Kidney epithelial cell (primary cell): ENCODE results near the gene UPF3A. TPM values are rescaled to one million over a fixed set of nuclear protein-coding genes. Genes with fewer than 3 reads are reported as not detected.

ENCODE experiments used
- DNase-seq: peaks from one replicate; pipeline ENCODE4 v3.0.0-alpha.2; 2010; ENCODE audit warnings: low read depth
- H3K27me3 ChIP-seq: 2 replicates; pipeline ENCODE4 v1.6.0; 2011; ENCODE audit warnings: low read length; ENCODE audit not compliant: control insufficient read depth, insufficient read depth
- H3K36me3 ChIP-seq: 2 replicates; pipeline ENCODE4 v1.5.1; 2011; ENCODE audit warnings: low read length; ENCODE audit not compliant: control insufficient read depth, insufficient read depth
- H3K4me3 ChIP-seq: 2 replicates; pipeline ENCODE4 v1.5.1; 2011; ENCODE audit warnings: low read depth, mild to moderate bottlenecking, control low read depth, low read length
- CTCF ChIP-seq: IDR thresholded peaks from 2 replicates; pipeline ENCODE4 v1.5.1; 2011; ENCODE audit warnings: mild to moderate bottlenecking, moderate library complexity, low read length, control low read depth, inconsistent platforms; ENCODE audit not compliant: insufficient read depth, poor library complexity, severe bottlenecking
- total RNA-seq: library from RNA; depleted of rRNA; stranded (reverse); fragments of >200 nt; gene quantifications from 2 replicates; pipeline ENCODE4 v1.2.3, GENCODE V29; 2015

UPF3A gene
- total RNA-seq, 1 donor from 2014 or later = 30.7 TPM

GRCh38 chr13:114266241-114266640, 15.2 kb upstream of the UPF3A start:
- peaks cover 2% of the 10 kb centered on the region for H3K36me3 ChIP-seq

GRCh38 chr13:114268344-114269280, 12.8 kb upstream of the UPF3A start:
- no peak overlapping the region for H3K4me3 ChIP-seq
- DNase-seq = no peak
- H3K36me3 ChIP-seq = peaks cover 1% of the 10 kb centered on the region
- no peak for TF ChIP-seq CTCF
- H3K27me3 ChIP-seq = no peaks in the 10 kb centered on the region

More at GRCh38 chr13:114266241-114266640, 15.2 kb upstream of the UPF3A start:
- TF ChIP-seq CTCF = no peak
- no peak for DNase-seq
- no peaks in the 10 kb centered on the region for H3K27me3 ChIP-seq
- H3K4me3 ChIP-seq = no peak overlapping the region

GRCh38 chr13:114269281-114269770, 12.1 kb upstream of the UPF3A start:
- peaks cover 1% of the 10 kb centered on the region for H3K36me3 ChIP-seq

GRCh38 chr13:114272977-114273376, 8.4 kb upstream of the UPF3A start:
- DNase-seq = no peak
- Histone ChIP-seq H3K27me3 (no peaks in the 10 kb centered on the region), H3K4me3 (no peak overlapping the region), H3K36me3 (peaks cover 1% of the 10 kb centered on the region)
- no peak for TF ChIP-seq CTCF

More at GRCh38 chr13:114269281-114269770, 12.1 kb upstream of the UPF3A start:
- no peak overlapping the region for H3K4me3 ChIP-seq
- no peaks in the 10 kb centered on the region for H3K27me3 ChIP-seq
- no peak for TF ChIP-seq CTCF
- no peak for DNase-seq

GRCh38 chr13:114275304-114275703, 6.1 kb upstream of the UPF3A start:
- peaks cover 1% of the 10 kb centered on the region for H3K36me3 ChIP-seq
- no peak for TF ChIP-seq CTCF
- DNase-seq = no peak

More at GRCh38 chr13:114275304-114275703, 6.1 kb upstream of the UPF3A start:
- no peak overlapping the region for H3K4me3 ChIP-seq
- no peaks in the 10 kb centered on the region for H3K27me3 ChIP-seq
